Glomerular visceral epithelial cell (primary cell): Measurements from ENCODE around the gene MRGPRD.
"Not testable (repeated sequence)": the region's sequence is repeated elsewhere in the genome, so short reads cannot be mapped to it uniquely, and the experiment has no call there.

ENCODE experiments used
- DNase-seq: peaks from one replicate; pipeline ENCODE4 v3.0.0-alpha.2; 2016; ENCODE audit errors: extremely low spot score

MRGPRD gene

DNA sequence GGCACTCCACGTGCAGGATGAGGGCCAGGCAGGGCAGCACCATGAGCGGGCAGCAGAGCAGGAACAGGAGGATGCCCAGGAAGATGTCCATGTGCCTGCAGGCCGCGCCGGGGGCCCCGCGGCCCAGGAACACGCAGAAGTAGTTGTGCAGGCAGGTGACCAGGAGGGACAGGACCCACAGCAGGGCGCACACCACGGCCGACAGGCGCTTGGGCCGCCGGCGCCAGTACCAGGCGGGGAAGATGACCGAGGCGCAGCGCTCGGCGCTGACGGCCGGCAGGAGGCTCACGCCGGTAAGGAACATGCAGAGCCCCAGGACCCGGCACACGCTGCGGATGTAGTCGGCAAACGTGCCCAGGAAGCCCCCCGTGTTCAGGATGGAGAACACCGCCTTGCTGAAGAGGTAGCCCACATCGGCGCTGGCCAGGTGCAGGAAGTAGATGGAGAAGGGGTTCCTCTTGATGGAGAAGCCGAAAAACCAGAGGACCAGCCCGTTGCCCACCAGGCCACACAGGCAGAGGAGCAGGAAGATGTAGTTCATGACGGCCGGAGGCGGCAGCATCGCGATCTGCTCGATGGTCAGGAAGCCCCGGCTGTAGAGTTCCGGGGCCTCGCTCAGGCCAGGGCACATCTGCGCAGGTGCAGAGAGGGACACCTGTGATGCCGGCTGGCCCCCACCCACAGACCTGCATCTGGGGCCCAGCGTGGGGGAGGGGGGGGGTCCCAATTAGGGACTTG, 25.0 kb upstream of the MRGPRD start:
- DNase-seq, result no peak

GRCh38 chr11:69005183-69005630, 24.4 kb upstream of the MRGPRD start:
- DNase-seq, result no peak

DNA sequence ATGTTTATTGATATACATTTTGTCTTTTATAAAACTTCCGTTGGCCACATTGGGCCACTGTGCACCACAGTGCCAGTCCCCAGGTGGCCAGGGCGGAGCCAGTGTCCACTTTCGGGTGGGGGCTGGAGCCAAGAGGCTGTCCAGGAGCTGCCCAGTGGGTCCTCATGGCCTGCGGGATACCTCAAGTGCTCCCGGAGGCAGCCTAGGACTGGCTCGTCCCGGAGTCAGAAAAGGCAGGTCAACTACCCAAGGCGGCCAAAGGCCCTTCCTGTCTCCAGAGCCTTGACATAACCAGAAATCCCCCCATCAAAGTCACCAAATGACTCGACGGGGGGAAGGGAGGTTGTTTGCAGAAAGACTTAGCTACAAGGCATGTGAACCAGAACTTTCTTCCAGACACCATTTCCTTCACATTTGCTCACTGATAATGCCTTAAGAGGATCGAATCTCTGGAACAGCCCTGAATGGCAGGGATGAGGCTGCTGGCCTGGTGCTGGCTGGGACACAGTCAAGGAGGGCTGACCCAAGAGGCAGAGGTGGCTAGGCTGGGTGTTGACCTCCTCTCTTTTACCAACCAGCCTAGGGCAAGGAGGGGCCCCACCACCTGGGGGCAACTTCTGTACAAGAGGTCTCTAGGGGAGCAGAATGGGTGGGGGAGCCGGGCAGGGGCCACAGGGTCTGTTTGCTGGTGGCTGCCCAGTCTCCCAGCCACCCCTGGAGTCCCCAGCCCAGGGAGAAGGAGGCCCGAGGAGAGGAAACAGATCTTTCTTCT, 23.8 kb upstream of the MRGPRD start:
- no peak for DNase-seq

- no peak for DNase-seq
Observed at GRCh38 chr11:69003866-69004367, 23.1 kb upstream of the MRGPRD start.

DNA sequence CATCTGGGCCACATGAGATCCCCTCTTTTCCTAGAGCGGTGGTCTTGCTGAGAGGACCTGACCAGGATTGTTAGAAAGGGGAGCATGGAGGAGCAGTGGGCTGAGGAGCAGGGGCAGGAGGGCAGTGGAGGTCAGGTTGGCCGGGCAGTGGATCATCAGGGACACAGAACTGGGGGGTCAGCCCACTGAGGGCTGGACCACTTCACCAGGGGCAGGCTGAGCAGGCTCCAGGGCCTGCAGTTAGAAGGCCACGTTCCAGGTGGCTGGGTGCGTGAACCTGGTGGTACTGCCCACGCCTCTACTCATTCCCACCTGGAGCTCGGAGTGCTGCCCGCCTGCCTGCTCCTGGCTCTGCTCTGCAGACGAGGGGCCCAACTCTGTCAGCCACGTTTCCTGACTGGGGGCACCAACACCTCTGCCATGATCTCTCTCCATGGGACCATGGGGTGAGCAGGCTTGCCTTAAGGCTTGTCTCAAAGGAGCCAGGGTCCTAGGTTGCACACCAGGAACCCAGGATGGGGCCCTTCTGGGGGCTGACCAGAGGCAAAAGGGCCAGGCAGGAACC, 22.6 kb upstream of the MRGPRD start:
- DNase-seq, result no peak

DNA sequence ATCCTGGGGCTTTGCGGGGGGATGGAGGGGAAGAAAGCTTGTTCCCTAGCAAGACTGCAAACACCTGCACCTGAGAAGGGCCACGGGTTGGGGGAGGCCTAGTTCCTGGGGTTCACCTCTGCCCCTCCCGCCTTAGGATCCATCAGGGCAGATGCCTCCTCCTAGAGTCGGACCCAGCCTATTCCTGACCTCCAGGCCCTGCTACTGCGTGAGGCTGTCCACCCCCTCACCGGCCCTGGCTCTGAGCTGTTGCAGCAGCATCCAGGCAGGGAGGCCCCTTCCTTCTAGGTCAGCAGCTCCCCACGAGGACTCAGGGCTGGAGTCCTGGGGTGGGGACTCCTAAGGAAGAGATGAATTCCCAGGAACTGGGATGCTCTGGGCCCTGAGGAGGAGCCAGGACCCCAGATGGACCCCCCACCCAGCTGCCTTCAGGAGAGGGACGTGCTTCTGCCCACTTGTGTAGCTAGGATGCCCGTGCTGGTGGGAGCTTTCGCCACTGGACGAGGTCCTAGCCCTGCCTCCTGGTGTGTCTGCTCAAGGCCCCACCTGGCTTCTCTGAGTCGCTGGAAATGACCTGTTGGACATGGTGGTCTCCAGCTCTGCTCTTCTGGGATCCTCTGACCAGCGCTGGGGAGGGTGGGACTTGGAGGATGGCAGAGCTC, 21.9 kb upstream of the MRGPRD start:
- DNase-seq, result no peak

GRCh38 chr11:69002110-69002569, 21.4 kb upstream of the MRGPRD start:
- DNase-seq, result no peak

DNA sequence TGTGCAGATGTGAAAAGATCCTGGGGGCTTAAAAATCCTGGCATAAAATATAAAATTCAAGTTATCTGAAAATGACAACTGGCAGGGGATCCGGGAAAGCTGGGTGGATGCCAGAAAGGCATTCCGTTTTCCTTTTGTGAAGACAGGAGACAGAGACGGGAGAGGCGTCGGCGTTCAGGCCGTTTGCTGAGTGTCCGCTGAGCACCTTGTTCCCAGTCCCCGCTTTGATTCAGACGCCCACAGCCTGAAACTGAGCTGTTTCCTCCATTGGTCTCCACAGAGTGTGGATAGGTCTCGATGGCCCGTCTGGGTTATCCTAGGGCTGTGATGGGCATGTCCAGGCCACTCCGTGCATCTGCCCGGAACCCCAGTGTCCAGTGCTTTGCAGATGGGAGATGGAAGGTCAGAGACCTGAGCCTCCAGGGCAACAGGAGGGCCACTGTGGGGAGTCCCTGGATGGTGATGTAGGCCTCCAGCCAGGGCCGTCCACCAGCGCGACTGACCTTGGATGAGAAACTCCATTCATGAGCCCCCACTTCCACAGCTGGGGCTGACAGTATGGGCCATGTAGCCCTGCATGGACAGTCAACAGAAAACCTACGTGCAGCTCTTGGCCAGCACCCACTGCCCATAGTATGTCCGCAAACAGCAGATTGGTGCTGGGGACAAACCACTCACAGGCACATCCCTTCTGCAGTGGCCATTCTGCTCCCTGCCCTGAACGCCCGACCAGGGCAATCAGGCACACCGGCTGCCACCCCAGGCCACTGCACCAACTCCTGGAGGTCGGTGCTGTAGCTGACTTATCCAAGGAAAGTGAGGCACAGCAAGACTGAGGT, 20.7 kb upstream of the MRGPRD start:
- no peak for DNase-seq

- peak; percentile 50 for DNase-seq
Observed at GRCh38 chr11:69000831-69001242, 20.1 kb upstream of the MRGPRD start.

- DNase-seq, result no peak
Observed at GRCh38 chr11:69000391-69000790, 19.6 kb upstream of the MRGPRD start.

DNA sequence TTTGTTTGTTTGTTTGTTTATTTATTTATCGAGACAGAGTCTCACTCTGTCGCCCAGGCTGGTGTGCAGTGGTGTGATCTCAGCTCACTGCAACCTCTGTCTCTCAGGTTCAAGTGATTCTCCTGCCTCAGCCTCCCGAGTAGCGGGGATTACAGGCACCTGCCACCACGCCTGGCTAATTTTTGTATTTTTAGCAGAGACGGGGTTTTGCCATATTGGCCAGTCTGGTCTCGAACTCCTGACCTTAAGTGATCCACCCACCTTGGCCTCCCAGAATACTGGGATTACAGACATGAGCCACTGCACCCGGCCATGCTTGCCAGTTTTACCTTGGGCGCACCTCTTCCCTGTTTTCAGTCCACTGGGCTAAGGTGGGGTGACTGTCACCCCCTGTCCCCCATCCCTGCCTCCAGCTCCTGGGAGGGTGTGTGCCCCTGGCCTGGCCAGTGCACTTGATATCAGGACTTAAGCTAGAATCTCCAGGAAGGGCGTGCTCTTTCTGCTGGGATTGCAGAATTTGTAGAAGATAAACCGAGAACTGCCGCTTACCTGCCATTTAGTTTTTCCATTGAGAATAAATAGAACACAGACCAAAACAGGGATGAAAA, 19.1 kb upstream of the MRGPRD start:
- DNase-seq, result not testable (repeated sequence)

GRCh38 chr11:68999093-68999747, 18.4 kb upstream of the MRGPRD start:
- no peak for DNase-seq

- DNase-seq, result peak; percentile 18
Observed at GRCh38 chr11:68998390-68998911, 17.7 kb upstream of the MRGPRD start.

- no peak for DNase-seq
Observed at GRCh38 chr11:68997995-68998348, 17.2 kb upstream of the MRGPRD start.

- DNase-seq, result no peak
Observed at GRCh38 chr11:68997124-68997994, 16.6 kb upstream of the MRGPRD start.

GRCh38 chr11:68996376-68997123, 15.8 kb upstream of the MRGPRD start:
- DNase-seq, result no peak

- DNase-seq, result no peak
Observed at GRCh38 chr11:68994894-68995285, 14.1 kb upstream of the MRGPRD start.
